GM21515 (cell line): ENCODE data around the gene CARM1.
"Not testable (repeated sequence)": the region's sequence is repeated elsewhere in the genome, so short reads cannot be mapped to it uniquely, and the experiment has no call there.

ENCODE experiments used
- ATAC-seq: cut with Tn5 transposase; IDR thresholded peaks from one replicate; pipeline ENCODE4 v1.9.1; 2021; ENCODE audit not compliant: unreplicated experiment

The CARM1 gene

GRCh38 chr19:10927730-10928562 is 56.6 kb downstream of the CARM1 start:
- peak; percentile 16 for ATAC-seq

DNA sequence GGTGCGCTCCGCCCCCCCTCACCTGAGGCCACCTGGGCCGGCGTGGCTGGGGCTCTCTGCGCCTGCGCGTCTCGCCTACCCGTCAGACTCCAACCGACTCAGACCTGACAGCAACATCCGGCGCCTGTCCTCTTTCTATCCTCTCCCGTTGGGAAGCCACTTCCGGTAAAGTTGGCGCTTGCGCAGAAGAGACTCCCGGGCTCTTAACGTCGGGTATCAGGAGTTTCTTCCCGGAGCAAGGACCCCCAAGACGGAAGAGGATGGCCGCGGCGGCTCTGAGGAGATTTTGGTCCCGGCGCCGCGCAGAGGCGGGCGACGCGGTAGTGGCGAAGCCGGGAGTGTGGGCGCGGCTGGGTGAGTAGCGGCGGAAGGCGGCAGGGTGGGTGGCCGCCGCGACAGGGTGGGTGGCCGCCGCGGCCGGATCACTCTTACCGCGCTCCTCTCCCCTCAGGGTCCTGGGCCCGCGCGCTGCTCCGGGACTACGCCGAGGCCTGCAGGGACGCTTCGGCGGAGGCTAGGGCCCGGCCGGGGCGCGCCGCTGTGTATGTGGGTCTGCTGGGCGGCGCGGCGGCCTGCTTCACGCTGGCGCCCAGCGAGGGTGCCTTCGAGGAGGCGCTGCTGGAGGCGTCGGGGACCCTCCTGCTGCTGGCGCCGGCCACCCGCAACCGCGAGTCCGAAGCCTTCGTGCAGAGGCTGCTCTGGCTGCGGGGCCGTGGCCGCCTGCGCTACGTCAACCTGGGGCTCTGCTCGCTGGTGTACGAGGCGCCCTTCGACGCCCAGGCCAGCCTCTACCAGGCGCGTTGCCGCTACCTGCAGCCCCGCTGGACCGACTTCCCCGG is 57.4 kb downstream of the CARM1 start, which contains the start of the genes TIMM29 and YIPF2:
TIMM29 (plus strand) TSS at position 249 of the 839 bp plus-strand sequence; CDS start at position 261, 12 bp downstream.
YIPF2 (minus strand) TSS at position 77 of the 839 bp plus-strand sequence. CDS start 229 bp downstream, outside the sequence.
- ATAC-seq: peak; percentile 68

DNA sequence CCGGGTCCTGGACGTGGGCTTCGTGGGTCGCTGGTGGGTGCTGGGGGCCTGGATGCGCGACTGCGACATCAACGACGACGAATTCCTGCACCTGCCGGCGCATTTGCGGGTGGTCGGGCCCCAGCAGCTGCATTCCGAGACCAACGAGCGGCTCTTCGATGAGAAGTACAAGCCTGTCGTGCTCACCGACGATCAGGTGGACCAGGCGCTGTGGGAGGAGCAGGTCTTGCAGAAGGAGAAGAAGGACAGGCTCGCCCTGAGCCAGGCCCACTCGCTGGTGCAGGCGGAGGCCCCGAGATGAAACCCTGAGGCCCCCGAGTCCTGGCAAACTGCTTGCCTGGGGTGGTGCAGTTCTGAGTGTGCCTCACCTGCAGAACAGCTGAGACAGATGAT is 58.0 kb downstream of the CARM1 start:
- no peak for ATAC-seq

GRCh38 chr19:10935371-10936059 is 64.2 kb downstream of the CARM1 start:
- no peak for ATAC-seq

- no peak for ATAC-seq
Measured at GRCh38 chr19:10936661-10937084, 65.3 kb downstream of the CARM1 start.

- not testable (repeated sequence) for ATAC-seq
Measured at GRCh38 chr19:10941649-10942048, 70.3 kb downstream of the CARM1 start.

DNA sequence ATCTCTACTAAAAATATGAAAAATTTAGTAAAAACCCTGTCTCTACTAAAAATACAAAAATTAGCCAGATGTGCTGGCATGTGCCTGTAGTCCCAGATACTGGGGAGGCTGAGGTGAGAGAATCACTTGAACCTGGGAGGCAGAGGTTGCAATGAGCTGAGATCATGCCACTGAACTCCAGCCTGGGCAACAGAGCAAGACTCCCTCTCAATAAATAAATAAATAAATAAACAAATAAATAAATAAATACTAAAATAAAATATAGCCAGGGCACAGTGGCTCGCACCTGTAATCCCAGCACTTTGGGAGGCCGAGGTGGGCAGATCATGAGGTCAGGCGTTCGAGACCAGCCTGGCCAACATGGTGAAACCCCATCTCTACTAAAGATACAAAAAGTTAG is 72.1 kb downstream of the CARM1 start:
- not testable (repeated sequence) for ATAC-seq

- ATAC-seq: no peak
Measured at GRCh38 chr19:10945264-10945663, 73.9 kb downstream of the CARM1 start.

- no peak for ATAC-seq
Measured at GRCh38 chr19:10946958-10947657, 75.8 kb downstream of the CARM1 start.

DNA sequence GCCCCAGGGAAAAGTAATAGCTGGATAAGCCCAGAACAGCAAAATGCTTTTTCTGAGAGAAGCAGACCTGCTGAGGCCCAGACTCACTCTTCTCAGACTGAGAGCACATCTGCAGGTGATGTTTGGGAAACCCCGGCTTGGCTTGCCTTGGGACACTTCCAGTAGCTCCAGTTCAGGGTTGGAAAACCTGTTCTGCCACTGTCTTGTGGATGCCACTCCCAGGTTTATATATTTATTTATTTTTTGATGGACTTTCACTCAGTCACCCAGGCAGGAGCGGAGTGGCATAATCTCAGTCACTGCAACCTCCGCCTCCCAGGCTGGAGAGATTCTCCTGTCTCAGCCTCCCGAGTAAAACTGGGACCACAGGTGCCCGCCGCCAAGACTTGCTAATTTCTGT is 81.5 kb downstream of the CARM1 start:
- ATAC-seq: no peak

- not testable (repeated sequence) for ATAC-seq
Measured at GRCh38 chr19:10959277-10959968, 88.1 kb downstream of the CARM1 start.

DNA sequence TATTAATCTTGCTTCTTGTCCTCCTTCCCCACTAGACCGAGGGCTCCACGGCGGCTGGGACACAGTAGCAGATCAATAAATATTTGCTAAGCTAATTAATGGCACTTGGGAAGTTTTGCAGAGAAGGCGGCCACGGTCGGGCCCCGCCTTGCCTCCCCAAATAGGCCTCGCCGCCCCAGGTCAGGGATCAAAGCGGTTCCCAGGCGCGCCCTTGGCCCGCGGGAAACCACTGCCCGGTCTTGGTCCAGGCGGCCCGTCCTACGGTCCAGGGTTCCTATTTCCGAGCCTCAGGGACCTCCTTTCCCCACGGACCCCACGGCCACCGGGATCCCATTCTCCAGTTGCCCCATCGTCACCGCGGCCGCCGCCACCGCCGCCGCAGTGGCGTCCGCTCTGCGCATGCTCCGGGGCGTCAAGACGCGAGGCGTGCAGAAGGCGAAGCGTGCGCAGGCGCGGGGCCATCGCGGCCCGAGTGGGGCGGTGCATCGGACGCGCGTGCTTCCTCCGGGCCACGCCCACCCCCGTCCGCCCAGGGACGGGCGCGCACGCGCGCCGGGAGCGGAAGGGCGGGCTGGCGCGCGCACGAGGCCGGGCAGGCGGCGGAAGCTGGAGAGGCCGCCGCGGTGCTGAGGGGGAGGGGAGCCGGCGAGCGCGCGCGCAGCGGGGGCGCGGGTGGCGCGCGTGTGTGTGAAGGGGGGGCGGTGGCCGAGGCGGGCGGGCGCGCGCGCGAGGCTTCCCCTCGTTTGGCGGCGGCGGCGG is 89.1 kb downstream of the CARM1 start, which contains the start of gene SMARCA4:
SMARCA4 (plus strand) TSS at position 717 of the 759 bp plus-strand sequence. CDS start 23,122 bp downstream, outside the sequence.
- ATAC-seq: peak; percentile 76

DNA sequence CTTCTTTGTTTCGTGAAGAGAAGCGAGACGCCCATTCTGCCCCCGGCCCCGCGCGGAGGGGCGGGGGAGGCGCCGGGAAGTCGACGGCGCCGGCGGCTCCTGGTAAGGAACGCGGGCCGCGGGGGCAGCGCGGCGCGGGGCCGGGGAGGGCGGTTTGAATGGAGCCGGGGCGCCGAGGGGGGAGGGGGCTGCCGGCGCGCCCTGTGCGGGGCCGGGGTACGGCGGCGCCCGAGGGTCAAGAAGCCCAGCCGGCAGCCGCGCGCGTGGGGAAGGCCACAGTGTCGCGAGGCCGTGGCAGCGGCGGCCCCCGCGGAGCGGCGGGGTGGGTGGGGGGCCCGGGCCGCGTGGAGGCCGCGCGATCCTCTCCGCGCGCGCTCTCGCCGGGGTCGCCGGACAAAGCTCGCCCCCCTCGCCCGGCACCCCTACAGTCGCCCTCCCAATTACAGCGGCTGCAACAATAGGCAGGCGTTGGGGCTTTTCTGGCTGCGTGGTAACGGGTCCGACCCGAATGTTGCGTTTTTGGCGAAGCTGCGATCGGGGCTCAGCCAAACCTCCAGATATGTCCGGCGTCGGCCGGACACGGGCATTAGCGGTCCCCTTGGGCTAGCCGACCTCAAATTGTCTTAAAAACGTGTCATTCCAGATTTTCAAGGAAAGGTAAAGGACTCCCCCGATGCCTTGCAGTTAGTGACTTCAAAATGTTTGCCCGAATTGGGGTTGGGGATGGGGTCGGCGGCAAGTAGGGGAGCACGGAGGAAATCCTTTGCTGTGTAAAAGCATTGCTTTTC is 89.9 kb downstream of the CARM1 start:
- peak; percentile 20 for ATAC-seq

- no peak for ATAC-seq
Measured at GRCh38 chr19:10962863-10963262, 91.5 kb downstream of the CARM1 start.

GRCh38 chr19:10963865-10964264 is 92.5 kb downstream of the CARM1 start:
- no peak for ATAC-seq

- no peak for ATAC-seq
Measured at GRCh38 chr19:10964903-10965302, 93.5 kb downstream of the CARM1 start.

GRCh38 chr19:10965398-10965797 is 94.0 kb downstream of the CARM1 start:
- ATAC-seq: no peak

- no peak for ATAC-seq
Measured at GRCh38 chr19:10966809-10967208, 95.5 kb downstream of the CARM1 start.
